H1 (cell line): Measurements from ENCODE around the gene HNF1A. TPM values are rescaled to one million over a fixed set of nuclear protein-coding genes. Genes with fewer than 3 reads are reported as not detected.

ENCODE experiments used
- CTCF ChIA-PET: fragments of 300-600 bp; sonication (Branson Sonifier 250); formaldehyde crosslinking; loops from one replicate; lab custom pipeline; 2021; ENCODE audit not compliant: partially characterized antibody; lab: Charles Lee
- POLR2A ChIA-PET: fragments of 300-600 bp; sonication (Branson Sonifier 250); formaldehyde crosslinking; loops from one replicate; lab custom pipeline; 2021; ENCODE audit warnings: inconsistent platforms; ENCODE audit not compliant: partially characterized antibody; lab: Charles Lee
- DNase-seq, 2 experiments: peaks; one replicate each; pipeline versions ENCODE4 v3.0.0 to v3.0.0-alpha.2; 2010 to 2022; ENCODE audit warnings: low spot score in 2 of 2, low read depth in 1 of 2, mixed read lengths in 1 of 2
- FAIRE-seq: peaks from 2 replicates; lab custom pipeline; 2011; peaks lifted over from hg19 to GRCh38; lab: Jason Lieb, UNC
- H2AFZ ChIP-seq: 2 replicates; pipeline ENCODE4 v1.8.1; 2012; ENCODE audit warnings: low read length, inconsistent platforms
- H2AK5ac ChIP-seq: 2 replicates; pipeline ENCODE4 v1.6.1; 2013; ENCODE audit warnings: low read depth, low read length
- H2BK120ac ChIP-seq: replicated peaks from 2 replicates; pipeline ENCODE3; 2013; ENCODE audit warnings: low read depth, low read length, inconsistent platforms
- H2BK12ac ChIP-seq: 2 replicates; pipeline ENCODE4 v1.6.1; 2013; ENCODE audit warnings: low read depth, low read length
- H2BK15ac ChIP-seq: 2 replicates; pipeline ENCODE4 v1.6.1; 2013; ENCODE audit warnings: low read length
- H2BK20ac ChIP-seq: 2 replicates; pipeline ENCODE4 v1.6.1; 2013; ENCODE audit warnings: low read length
- H2BK5ac ChIP-seq: 2 replicates; pipeline ENCODE4 v1.6.1; 2013; ENCODE audit warnings: low read depth, low read length
- H3K14ac ChIP-seq: 2 replicates; pipeline ENCODE4 v1.6.1; 2013; ENCODE audit warnings: inconsistent platforms; ENCODE audit not compliant: insufficient read length
- H3K18ac ChIP-seq: 2 replicates; pipeline ENCODE4 v1.6.1; 2013; ENCODE audit warnings: low read length; ENCODE audit errors: extremely low read depth
- H3K23ac ChIP-seq: 2 replicates; pipeline ENCODE4 v1.6.1; 2013; ENCODE audit warnings: inconsistent platforms; ENCODE audit not compliant: insufficient read length
- H3K23me2 ChIP-seq: 2 replicates; pipeline ENCODE4 v1.6.1; 2013; ENCODE audit warnings: low read depth, low read length
- H3K27ac ChIP-seq: 2 replicates; pipeline ENCODE4 v1.6.1; 2011; ENCODE audit warnings: low read depth, low read length, inconsistent platforms
- H3K27me3 ChIP-seq, 4 experiments: replicated peaks in 1 of 4; 1 replicate in 1 of 4; 2 replicates in 3 of 4; pipeline versions ENCODE4 v1.6.1 to v1.8.1; 2011 to 2013; ENCODE audit warnings: low read length in 3 of 4, mild to moderate bottlenecking in 3 of 4, inconsistent platforms in 2 of 4, mixed read lengths in 2 of 4, moderate library complexity in 1 of 4; ENCODE audit not compliant: control insufficient read depth in 3 of 4, insufficient read depth in 3 of 4; ENCODE audit errors: extremely low read depth in 1 of 4
- H3K36me3 ChIP-seq, 4 experiments: 2 replicates each; pipeline versions ENCODE4 v1.6.1 to v1.8.1; 2011 to 2013; ENCODE audit warnings: mild to moderate bottlenecking in 4 of 4, low read length in 3 of 4, moderate library complexity in 2 of 4, control low read depth in 1 of 4, inconsistent platforms in 1 of 4; ENCODE audit not compliant: insufficient read depth in 4 of 4, control insufficient read depth in 2 of 4
- H3K4ac ChIP-seq: replicated peaks from 2 replicates; pipeline ENCODE3; 2013; ENCODE audit warnings: low read length, low read depth, mixed read lengths, inconsistent platforms; ENCODE audit not compliant: insufficient read length
- H3K4me1 ChIP-seq, 4 experiments: replicated peaks in 1 of 4; 1 replicate in 1 of 4; 2 replicates in 3 of 4; pipeline versions ENCODE4 v1.6.1 to v1.8.1; 2011 to 2013; ENCODE audit warnings: low read length in 3 of 4, inconsistent platforms in 2 of 4, mixed read lengths in 1 of 4; ENCODE audit not compliant: insufficient read depth in 4 of 4, control insufficient read depth in 3 of 4
- H3K4me2 ChIP-seq, 2 experiments: 2 replicates each; pipeline versions ENCODE4 v1.6.1 to v1.8.1; 2011 to 2013; ENCODE audit warnings: low read depth in 2 of 2, low read length in 2 of 2, control low read depth in 1 of 2, inconsistent platforms in 1 of 2, mild to moderate bottlenecking in 1 of 2; ENCODE audit not compliant: insufficient read depth in 1 of 2
- H3K4me3 ChIP-seq, 4 experiments: fragments of 200-600, 300-600 bp in 1 of 4; sonication (generic), shearing (Covaris generic), sonication (Bioruptor Twin) in 1 of 4; 2 replicates each; pipeline versions ENCODE4 v1.5.1 to v1.8.1; 2011 to 2016; ENCODE audit warnings: low read length in 4 of 4, low read depth in 3 of 4, control low read depth in 2 of 4, inconsistent platforms in 2 of 4, mild to moderate bottlenecking in 2 of 4, mixed read lengths in 1 of 4, moderate library complexity in 1 of 4; ENCODE audit not compliant: insufficient read depth in 2 of 4; ENCODE audit errors: extremely low read depth in 1 of 4
- H3K56ac ChIP-seq: replicated peaks from 2 replicates; pipeline ENCODE3; 2013; ENCODE audit warnings: low read depth, mild to moderate bottlenecking, mixed read lengths, low read length, inconsistent platforms; ENCODE audit not compliant: insufficient read length
- H3K79me1 ChIP-seq: 2 replicates; pipeline ENCODE4 v1.6.1; 2013; ENCODE audit warnings: low read depth, low read length, control low read depth
- H3K79me2 ChIP-seq, 2 experiments: 2 replicates each; pipeline versions ENCODE4 v1.6.1 to v1.8.1; 2012 to 2013; ENCODE audit warnings: low read length in 2 of 2, mild to moderate bottlenecking in 2 of 2, inconsistent platforms in 1 of 2; ENCODE audit not compliant: insufficient read depth in 2 of 2, control insufficient read depth in 1 of 2
- H3K9ac ChIP-seq, 4 experiments: replicated peaks in 1 of 4; 1 replicate in 1 of 4; 2 replicates in 3 of 4; pipeline versions ENCODE4 v1.6.1 to v1.8.1; 2011 to 2013; ENCODE audit warnings: low read depth in 3 of 4, low read length in 3 of 4, control low read depth in 2 of 4, mild to moderate bottlenecking in 2 of 4, moderate library complexity in 2 of 4, inconsistent platforms in 1 of 4; ENCODE audit errors: extremely low read depth in 1 of 4
- H3K9me3 ChIP-seq, 2 experiments: 2 replicates each; pipeline versions ENCODE4 v1.6.1 to v1.8.1; 2012 to 2013; ENCODE audit warnings: mild to moderate bottlenecking in 2 of 2, moderate library complexity in 2 of 2, control low read depth in 1 of 2, inconsistent platforms in 1 of 2, low read depth in 1 of 2, low read length in 1 of 2, mixed read lengths in 1 of 2; ENCODE audit not compliant: insufficient read depth in 2 of 2
- H4K20me1 ChIP-seq, 2 experiments: replicated peaks in 1 of 2; 2 replicates each; pipeline versions ENCODE3 to v1.8.1; 2011 to 2013; ENCODE audit warnings: inconsistent platforms in 2 of 2, low read length in 2 of 2, mild to moderate bottlenecking in 1 of 2; ENCODE audit not compliant: insufficient read depth in 2 of 2, control insufficient read depth in 1 of 2
- H4K5ac ChIP-seq: 2 replicates; pipeline ENCODE4 v1.6.1; 2013; ENCODE audit warnings: low read length, low read depth, mixed read lengths, inconsistent platforms; ENCODE audit not compliant: insufficient read length
- H4K8ac ChIP-seq: 2 replicates; pipeline ENCODE4 v1.8.0; 2013; ENCODE audit warnings: mild to moderate bottlenecking, moderate library complexity, low read length, inconsistent platforms; ENCODE audit not compliant: insufficient read depth; ENCODE audit errors: extremely low read depth
- H4K91ac ChIP-seq: replicated peaks from 2 replicates; pipeline ENCODE3; 2013; ENCODE audit warnings: low read length, mixed read lengths, inconsistent platforms; ENCODE audit not compliant: insufficient read length
- ASH2L ChIP-seq: fragments of 200-600, 300-600 bp; sonication (generic); IDR thresholded peaks from one replicate; pipeline ENCODE4 v1.7.1; 2017; ENCODE audit warnings: low read length
- CTBP2 ChIP-seq: IDR thresholded peaks from 2 replicates; pipeline ENCODE4 v1.7.0; 2011; ENCODE audit warnings: borderline replicate concordance, mild to moderate bottlenecking, moderate library complexity, mixed read lengths, low read length; ENCODE audit not compliant: insufficient read depth, insufficient read length
- EZH2 ChIP-seq: fragments of 200-600 bp; sonication (generic); IDR thresholded peaks from 2 replicates; pipeline ENCODE4 v1.7.1; 2012; ENCODE audit warnings: low read depth, mild to moderate bottlenecking, moderate library complexity, low read length, inconsistent platforms; ENCODE audit not compliant: severe bottlenecking
- GABPA ChIP-seq: IDR thresholded peaks from 2 replicates; pipeline ENCODE4 v1.6.1; 2011; ENCODE audit warnings: mild to moderate bottlenecking, low read length, moderate library complexity, borderline replicate concordance; ENCODE audit not compliant: insufficient read depth
- JUND ChIP-seq: IDR thresholded peaks from 2 replicates; pipeline ENCODE4 v1.6.1; 2011; ENCODE audit warnings: mild to moderate bottlenecking, improper control_type of control experiment, low read length
- KDM5A ChIP-seq: fragments of 200-600 bp; IDR thresholded peaks from 2 replicates; pipeline ENCODE4 v1.7.1; 2012; ENCODE audit warnings: mild to moderate bottlenecking, low read length, inconsistent platforms, mixed read lengths
- SP1 ChIP-seq: IDR thresholded peaks from 2 replicates; pipeline ENCODE4 v1.6.1; 2011; ENCODE audit warnings: low read depth, low read length
- TAF7 ChIP-seq: optimal IDR thresholded peaks from 2 replicates; pipeline ENCODE3; 2011; ENCODE audit warnings: low read depth, mild to moderate bottlenecking, inconsistent platforms, low read length, moderate library complexity, borderline replicate concordance
- YY1 ChIP-seq: IDR thresholded peaks from 2 replicates; pipeline ENCODE4 v1.6.1; 2011; ENCODE audit warnings: low read depth, mild to moderate bottlenecking, low read length
- WGBS, 2 experiments: shearing (Covaris generic) in 1 of 2; methylation state at CpG; one replicate each; pipeline versions ENCODE4 v1.1.6 to v1.1.7; 2013 to 2015; ENCODE audit warnings: low lambda C conversion rate in 2 of 2, mixed read lengths in 2 of 2, inconsistent platforms in 1 of 2, low coverage in 1 of 2, missing lambda C conversion rate in 1 of 2; ENCODE audit not compliant: insufficient replicate concordance in 2 of 2, insufficient coverage in 1 of 2, insufficient read length in 1 of 2; ENCODE audit errors: extremely low coverage in 1 of 2, missing lambda C conversion rate in 1 of 2; 5-methylcytosine and 5-hydroxymethylcytosine counted together
- polyA plus RNA-seq, 7 experiments: library from polyadenylated mRNA; depleted of rRNA in 3 of 7; stranded (reverse) in 5 of 7; unstranded in 2 of 7; fragments of >200 nt in 5 of 7; fragments of 200-250 nt in 2 of 7; gene quantifications; 1 replicate in 5 of 7; 2 replicates in 1 of 7; 4 replicates in 1 of 7; pipeline versions ENCODE4 v1.2.1 to v1.2.3, GENCODE V29; 2011 to 2013; ENCODE audit warnings: missing spikeins in 2 of 7, mixed read lengths in 2 of 7
- total RNA-seq: library from RNA; stranded (reverse); fragmentation: NEBNext Ultra II Directional; extraction: Animal tissue kit (Norgen Biotek cat#: 25700); gene quantifications from 2 replicates; pipeline ENCODE4 v1.2.1, GENCODE V29; 2021

HNF1A gene
- total and polyA plus RNA-seq, 2 of the 8 experiments (the other 6 are each of a cell fraction or from before 2014, with no cell fraction given), result not detected

- H2BK20ac ChIP-seq, result no peak overlapping the region
- H3K9ac ChIP-seq, result no peak overlapping the region
- no peak overlapping the region for H2BK120ac ChIP-seq
- no peak overlapping the region for H4K5ac ChIP-seq
- no peak overlapping the region for H2BK15ac ChIP-seq
- 96% methylated on average over 5 of the region's 6 CpGs; no CpG with 5 or more reads in 1 of the 2 experiments for WGBS, 2 experiments
- H4K20me1 ChIP-seq, result no peaks in the 10 kb centered on the region
- no peaks in the 10 kb centered on the region for H3K4me1 ChIP-seq
- H3K27ac ChIP-seq, result no peak overlapping the region
- no peak for DNase-seq
- no peak overlapping the region for H3K23ac ChIP-seq
- no peak overlapping the region for H4K8ac ChIP-seq
- no peak overlapping the region for H3K14ac ChIP-seq
- no peaks in the 10 kb centered on the region for H3K36me3 ChIP-seq
- no peak overlapping the region for H3K4me2 ChIP-seq
- no peaks in the 10 kb centered on the region for H3K23me2 ChIP-seq
- H3K79me2 ChIP-seq, result no peaks in the 10 kb centered on the region
- H3K18ac ChIP-seq, result no peak overlapping the region
- H2BK12ac ChIP-seq, result no peak overlapping the region
- H3K27me3 ChIP-seq, result no peaks in the 10 kb centered on the region
- no peaks in the 10 kb centered on the region for H3K9me3 ChIP-seq
- H3K56ac ChIP-seq, result no peak overlapping the region
- POLR2A ChIA-PET, result no interaction called here
- no peak overlapping the region for H3K4me3 ChIP-seq
- no peak overlapping the region for H2AFZ ChIP-seq
- no peak overlapping the region for H4K91ac ChIP-seq
- CTCF ChIA-PET, result interaction anchor here (3.5 kb wide), 1 partner anchor 16 kb away, joined by 18 read pairs; no protein-coding TSS in a partner anchor
- no peak overlapping the region for H2AK5ac ChIP-seq
- no peak overlapping the region for H2BK5ac ChIP-seq
- FAIRE-seq, result no peak
- TF ChIP-seq ASH2L, result no peak
- TF ChIP-seq YY1, result no peak
- TF ChIP-seq CTBP2, result no peak
- no peak for TF ChIP-seq EZH2
- TF ChIP-seq SP1, result no peak
- no peak for TF ChIP-seq TAF7
- no peak for TF ChIP-seq JUND
- TF ChIP-seq KDM5A, result no peak
- no peak for TF ChIP-seq GABPA
- H3K4ac ChIP-seq, result no peak overlapping the region
- no peaks in the 10 kb centered on the region for H3K79me1 ChIP-seq
Observed at GRCh38 chr12:121021754-121022153, 43.4 kb downstream of the HNF1A start.
